IMR-90 (cell line): Measurements from ENCODE around the gene BEND3. TPM values are rescaled to one million over a fixed set of nuclear protein-coding genes. Genes with fewer than 3 reads are reported as not detected.

Source experiments
- ATAC-seq: fragments of 200-7000 bp; cut with Tn5 transposase; 2 replicates; pipeline ENCODE4 v1.9.1; 2020; ENCODE audit warnings: low read depth, mild to moderate bottlenecking, moderate library complexity
- BruUV-seq: library from RNA; stranded (reverse); fragments of 400-500 nt; replicated peaks from 2 replicates; lab custom pipeline; 2021; lab: Mats Ljungman, UMichigan
- CTCF ChIA-PET: fragments of 300-600 bp; formaldehyde crosslinking; extraction: SDS; loops from one replicate; lab custom pipeline; 2021; ENCODE audit warnings: antibody characterized with exemption; lab: Yijun Ruan, JAX
- POLR2A ChIA-PET: fragments of 300-600 bp; sonication (Branson Sonifier 250); formaldehyde crosslinking; loops from one replicate; lab custom pipeline; 2022; ENCODE audit warnings: antibody characterized with exemption; ENCODE audit not compliant: unreplicated experiment; lab: Charles Lee
- DNase-seq: peaks from one replicate; pipeline ENCODE4 v3.0.0; 2013
- H2AFZ ChIP-seq: replicated peaks from 2 replicates; pipeline ENCODE3; 2013; ENCODE audit warnings: low read length, mild to moderate bottlenecking; ENCODE audit not compliant: poor library complexity
- H2AK5ac ChIP-seq: 2 replicates; pipeline ENCODE4 v1.6.1; 2013; ENCODE audit warnings: low read depth, low read length, inconsistent platforms
- H2AK9ac ChIP-seq: replicated peaks from 2 replicates; pipeline ENCODE3; 2013; ENCODE audit warnings: mild to moderate bottlenecking, low read depth, low read length, moderate library complexity; ENCODE audit not compliant: poor library complexity
- H2BK120ac ChIP-seq: 2 replicates; pipeline ENCODE4 v1.6.1; 2013; ENCODE audit warnings: low read depth, low read length, inconsistent platforms
- H2BK15ac ChIP-seq: 3 replicates; pipeline ENCODE4 v1.6.1; 2013; ENCODE audit warnings: low read depth, low read length, inconsistent platforms
- H2BK20ac ChIP-seq: 2 replicates; pipeline ENCODE4 v1.6.1; 2013; ENCODE audit warnings: low read depth, mild to moderate bottlenecking, inconsistent platforms, low read length, moderate library complexity
- H2BK5ac ChIP-seq: 2 replicates; pipeline ENCODE4 v1.6.1; 2013; ENCODE audit warnings: mild to moderate bottlenecking, low read depth, low read length, inconsistent platforms; ENCODE audit not compliant: poor library complexity, severe bottlenecking
- H3K14ac ChIP-seq: replicated peaks from 2 replicates; pipeline ENCODE4 v1.6.1; 2013; ENCODE audit warnings: low read depth, low read length, inconsistent platforms
- H3K18ac ChIP-seq: 2 replicates; pipeline ENCODE4 v1.6.1; 2013; ENCODE audit warnings: low read depth, low read length, control low read depth
- H3K23ac ChIP-seq: 2 replicates; pipeline ENCODE4 v1.6.1; 2013; ENCODE audit warnings: low read depth, low read length, inconsistent platforms
- H3K27ac ChIP-seq: 2 replicates; pipeline ENCODE4 v1.5.1; 2013; ENCODE audit warnings: mild to moderate bottlenecking, control low read depth, low read length; ENCODE audit not compliant: insufficient read depth
- H3K27me3 ChIP-seq: 2 replicates; pipeline ENCODE4 v1.6.1; 2013; ENCODE audit warnings: low read length; ENCODE audit not compliant: control insufficient read depth, insufficient read depth
- H3K36me3 ChIP-seq: 2 replicates; pipeline ENCODE4 v1.6.1; 2013; ENCODE audit warnings: low read length, mixed read lengths; ENCODE audit not compliant: control insufficient read depth, insufficient read depth
- H3K4ac ChIP-seq: 2 replicates; pipeline ENCODE4 v1.6.1; 2013; ENCODE audit warnings: low read depth, low read length, inconsistent platforms
- H3K4me1 ChIP-seq: 2 replicates; pipeline ENCODE4 v1.6.1; 2013; ENCODE audit warnings: low read length, mixed read lengths; ENCODE audit not compliant: control insufficient read depth, insufficient read depth
- H3K4me2 ChIP-seq: 2 replicates; pipeline ENCODE4 v1.6.1; 2013; ENCODE audit warnings: low read depth, mild to moderate bottlenecking, control low read depth, low read length, moderate library complexity
- H3K4me3 ChIP-seq: 2 replicates; pipeline ENCODE4 v1.5.1; 2013; ENCODE audit warnings: low read depth, mild to moderate bottlenecking, control low read depth, low read length, moderate library complexity; ENCODE audit not compliant: insufficient read depth
- H3K56ac ChIP-seq: 2 replicates; pipeline ENCODE4 v1.6.1; 2013; ENCODE audit warnings: low read length, inconsistent platforms; ENCODE audit not compliant: insufficient read depth; ENCODE audit errors: extremely low read depth
- H3K79me1 ChIP-seq, 2 experiments: 2 replicates each; pipeline ENCODE4 v1.6.1; 2013; ENCODE audit warnings: low read length in 2 of 2, inconsistent platforms in 1 of 2, low read depth in 1 of 2
- H3K9ac ChIP-seq: 2 replicates; pipeline ENCODE4 v1.6.1; 2013; ENCODE audit warnings: low read depth, low read length, control low read depth
- H3K9me1 ChIP-seq: 2 replicates; pipeline ENCODE4 v1.6.1; 2013; ENCODE audit warnings: low read length, inconsistent platforms; ENCODE audit not compliant: insufficient read depth
- H3K9me3 ChIP-seq: 2 replicates; pipeline ENCODE4 v1.6.1; 2013; ENCODE audit warnings: low read length; ENCODE audit not compliant: control insufficient read depth, insufficient read depth
- H4K20me1 ChIP-seq: 2 replicates; pipeline ENCODE4 v1.6.1; 2013; ENCODE audit warnings: low read length, inconsistent platforms; ENCODE audit not compliant: insufficient read depth
- H4K5ac ChIP-seq: 2 replicates; pipeline ENCODE4 v1.6.1; 2013; ENCODE audit warnings: mild to moderate bottlenecking, low read depth, low read length, control low read depth
- H4K8ac ChIP-seq, 2 experiments: 2 replicates each; pipeline ENCODE4 v1.6.1; 2013; ENCODE audit warnings: low read depth in 2 of 2, low read length in 2 of 2, control low read depth in 1 of 2, inconsistent platforms in 1 of 2
- H4K91ac ChIP-seq: 2 replicates; pipeline ENCODE4 v1.6.1; 2013; ENCODE audit warnings: low read depth, low read length, inconsistent platforms; ENCODE audit not compliant: insufficient read depth
- BHLHE40 ChIP-seq: fragments of 150-350 bp; IDR thresholded peaks from 2 replicates; pipeline ENCODE4 v1.6.1; 2016; ENCODE audit warnings: mild to moderate bottlenecking, low read depth, low read length
- CEBPB ChIP-seq: IDR thresholded peaks from 2 replicates; pipeline ENCODE4 v1.6.1; 2012; ENCODE audit warnings: low read depth, low read length, improper control_type of control experiment
- MAZ ChIP-seq: IDR thresholded peaks from 2 replicates; pipeline ENCODE4 v1.6.1; 2012; ENCODE audit warnings: low read depth, mild to moderate bottlenecking, low read length, improper control_type of control experiment, moderate library complexity, borderline replicate concordance
- POLR2A ChIP-seq: IDR thresholded peaks from 2 replicates; pipeline ENCODE4 v1.6.1; 2012; ENCODE audit warnings: mild to moderate bottlenecking, low read depth, low read length
- RFX5 ChIP-seq: IDR thresholded peaks from 2 replicates; pipeline ENCODE4 v1.8.0; 2012; ENCODE audit warnings: low read depth, mild to moderate bottlenecking, low read length, moderate library complexity
- SMC3 ChIP-seq: fragments of 150-350 bp; IDR thresholded peaks from 2 replicates; pipeline ENCODE4 v1.6.1; 2016; ENCODE audit warnings: low read depth, mild to moderate bottlenecking, antibody characterized with exemption, low read length, moderate library complexity
- WGBS, 2 experiments: methylation state at CpG; one replicate each; pipeline versions ENCODE4 v1.1.5 to v1.1.7; 2013; ENCODE audit warnings: missing lambda C conversion rate in 2 of 2; ENCODE audit not compliant: insufficient read length in 1 of 2; ENCODE audit errors: extremely low coverage in 2 of 2; 5-methylcytosine and 5-hydroxymethylcytosine counted together
- dilution Hi-C: fragments of 300-500 bp; cut with HindIII; formaldehyde crosslinking; loops from one replicate; pipeline ENCODE4 v1.14.3; 2018; ENCODE audit warnings: low sequenced_read_pairs; ENCODE audit not compliant: unreplicated experiment
- in situ Hi-C: fragments of 300-500 bp; cut with MboI; formaldehyde crosslinking; loops from 3 replicates; pipeline ENCODE4 v1.14.3; 2019; ENCODE audit warnings: low sequenced_read_pairs, inconsistent platforms, mixed read lengths
- intact Hi-C: fragments of 100-400 bp; cut with micrococcal nuclease; formaldehyde crosslinking; loops from 2 replicates; pipeline ENCODE4 v1.10.0; 2022
- polyA plus RNA-seq, 3 experiments: library from polyadenylated mRNA; depleted of rRNA; stranded (reverse); fragments of >200 nt; gene quantifications; 2 replicates each; pipeline ENCODE4 v1.2.3, GENCODE V29; 2012; ENCODE audit warnings: low replicate concordance in 1 of 3
- total RNA-seq: library from RNA; depleted of rRNA; stranded (reverse); fragments of >200 nt; gene quantifications from 2 replicates; pipeline ENCODE4 v1.2.3, GENCODE V29; 2012
- TF ChIP-seq, protein P1 (sequence below): conservative IDR thresholded peaks from 2 replicates; pipeline ENCODE4 v1.5.1; 2012; ENCODE audit warnings: mild to moderate bottlenecking, low read depth, low read length, improper control_type of control experiment

Gene BEND3
- total and polyA plus RNA-seq, 2 of the 4 experiments (the other 2 are of a cell fraction) = 1.2 to 1.8 TPM

DNA sequence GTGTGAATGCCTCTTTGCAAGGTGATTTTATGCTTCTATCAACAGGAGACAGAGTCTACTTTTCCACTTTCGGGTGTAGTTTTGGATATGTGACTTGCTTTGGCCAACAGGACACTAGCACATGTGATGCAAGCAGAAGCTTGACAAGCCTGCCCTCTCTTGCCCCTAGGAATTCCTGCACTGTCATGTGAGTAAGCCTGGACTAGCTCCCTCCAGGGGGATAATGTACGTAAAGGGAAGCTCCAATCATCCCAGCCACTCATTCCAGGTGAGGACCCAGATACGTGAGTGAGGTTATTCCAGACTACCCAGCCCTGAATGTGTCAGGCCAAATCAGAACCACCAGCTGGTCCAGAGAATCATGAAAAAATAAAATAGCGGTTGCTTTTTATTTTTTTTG is 33.3 kb downstream of the BEND3 start:
- dilution Hi-C loops = no loop called here
- Histone ChIP-seq H3K9me3 (no peaks in the 10 kb centered on the region), H2BK15ac (no peak overlapping the region), H3K18ac (no peak overlapping the region), H4K8ac (no peak overlapping the region), H3K27ac (no peak overlapping the region), H3K9me1 (no peaks in the 10 kb centered on the region), H3K56ac (no peak overlapping the region), H2AFZ (no peak overlapping the region), H3K4me2 (no peak overlapping the region), H3K79me1 (no peaks in the 10 kb centered on the region), H3K36me3 (no peaks in the 10 kb centered on the region), H3K9ac (no peak overlapping the region), H4K91ac (no peak overlapping the region), H3K4me1 (no peaks in the 10 kb centered on the region), H4K20me1 (no peaks in the 10 kb centered on the region), H2BK120ac (no peak overlapping the region), H3K4me3 (no peak overlapping the region), H3K4ac (no peak overlapping the region), H3K14ac (no peak overlapping the region), H3K23ac (no peak overlapping the region), H4K5ac (no peak overlapping the region), H2AK9ac (no peak overlapping the region), H2BK20ac (no peak overlapping the region), H3K27me3 (no peaks in the 10 kb centered on the region), H2AK5ac (no peak overlapping the region), H2BK5ac (no peak overlapping the region)
- peak; percentile 62 for ATAC-seq
- intact Hi-C loops = no loop called here
- BruUV-seq = no TSS peak
- WGBS, 2 experiments = 80% methylated on average over 1 of the region's 4 CpGs; no CpG with 5 or more reads in 1 of the 2 experiments
- CTCF ChIA-PET = no interaction called here
- TF ChIP-seq, protein P1, sequence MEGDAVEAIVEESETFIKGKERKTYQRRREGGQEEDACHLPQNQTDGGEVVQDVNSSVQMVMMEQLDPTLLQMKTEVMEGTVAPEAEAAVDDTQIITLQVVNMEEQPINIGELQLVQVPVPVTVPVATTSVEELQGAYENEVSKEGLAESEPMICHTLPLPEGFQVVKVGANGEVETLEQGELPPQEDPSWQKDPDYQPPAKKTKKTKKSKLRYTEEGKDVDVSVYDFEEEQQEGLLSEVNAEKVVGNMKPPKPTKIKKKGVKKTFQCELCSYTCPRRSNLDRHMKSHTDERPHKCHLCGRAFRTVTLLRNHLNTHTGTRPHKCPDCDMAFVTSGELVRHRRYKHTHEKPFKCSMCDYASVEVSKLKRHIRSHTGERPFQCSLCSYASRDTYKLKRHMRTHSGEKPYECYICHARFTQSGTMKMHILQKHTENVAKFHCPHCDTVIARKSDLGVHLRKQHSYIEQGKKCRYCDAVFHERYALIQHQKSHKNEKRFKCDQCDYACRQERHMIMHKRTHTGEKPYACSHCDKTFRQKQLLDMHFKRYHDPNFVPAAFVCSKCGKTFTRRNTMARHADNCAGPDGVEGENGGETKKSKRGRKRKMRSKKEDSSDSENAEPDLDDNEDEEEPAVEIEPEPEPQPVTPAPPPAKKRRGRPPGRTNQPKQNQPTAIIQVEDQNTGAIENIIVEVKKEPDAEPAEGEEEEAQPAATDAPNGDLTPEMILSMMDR = 0 out of 2 replicates have a peak, but pooled peaks have one; percentile 12
- no peak for TF ChIP-seq RFX5
- no peak for TF ChIP-seq BHLHE40
- no peak for TF ChIP-seq SMC3
- TF ChIP-seq MAZ = no peak
- no peak for TF ChIP-seq POLR2A
- no peak for TF ChIP-seq CEBPB
- POLR2A ChIA-PET = no interaction called here
- peak; percentile 31 for DNase-seq
- in situ Hi-C loops = no loop called here
